Keratinocyte (primary cell): ENCODE data around the gene DENND1A. TPM values are rescaled to one million over a fixed set of nuclear protein-coding genes. Genes with fewer than 3 reads are reported as not detected.

Experiments
- DNase-seq: peaks from one replicate; pipeline ENCODE4 v3.0.0-alpha.2; 2011; ENCODE audit warnings: low read depth, missing footprints, low spot score
- FAIRE-seq: peaks from 2 replicates; lab custom pipeline; 2011; peaks lifted over from hg19 to GRCh38; lab: Jason Lieb, UNC
- H2AFZ ChIP-seq: 2 replicates; pipeline ENCODE4 v1.6.0; 2012; ENCODE audit warnings: low read length, control low read depth, inconsistent platforms; ENCODE audit not compliant: control insufficient read depth
- H3K27ac ChIP-seq: 2 replicates; pipeline ENCODE4 v1.5.1; 2011; ENCODE audit warnings: low read length; ENCODE audit not compliant: control insufficient read depth, insufficient read depth
- H3K27me3 ChIP-seq: 3 replicates; pipeline ENCODE4 v1.6.0; 2011; ENCODE audit warnings: low read length; ENCODE audit not compliant: control insufficient read depth, insufficient read depth; ENCODE audit errors: extremely low read depth
- H3K36me3 ChIP-seq, 2 experiments: 2 replicates in 1 of 2; 3 replicates in 1 of 2; pipeline ENCODE4 v1.5.1; 2011; ENCODE audit warnings: low read length in 2 of 2, mild to moderate bottlenecking in 1 of 2; ENCODE audit not compliant: control insufficient read depth in 2 of 2, insufficient read depth in 2 of 2; ENCODE audit errors: extremely low read depth in 1 of 2
- H3K4me1 ChIP-seq: 3 replicates; pipeline ENCODE4 v1.5.1; 2011; ENCODE audit warnings: low read length; ENCODE audit not compliant: control insufficient read depth, insufficient read depth; ENCODE audit errors: extremely low read depth
- H3K4me2 ChIP-seq: 3 replicates; pipeline ENCODE4 v1.6.0; 2011; ENCODE audit warnings: low read depth, low read length; ENCODE audit not compliant: control insufficient read depth, insufficient read depth; ENCODE audit errors: extremely low read depth
- H3K4me3 ChIP-seq, 3 experiments: fragments of 200-600 bp in 1 of 3; sonication (generic) in 1 of 3; 2 replicates in 2 of 3; 3 replicates in 1 of 3; pipeline ENCODE4 v1.5.1; 2011 to 2016; ENCODE audit warnings: low read length in 3 of 3, mild to moderate bottlenecking in 3 of 3, control low read depth in 2 of 3, inconsistent platforms in 1 of 3, low read depth in 1 of 3, mixed read lengths in 1 of 3, mixed run types in 1 of 3, moderate library complexity in 1 of 3; ENCODE audit not compliant: control insufficient read depth in 2 of 3, insufficient read depth in 2 of 3; ENCODE audit errors: extremely low read depth in 1 of 3
- H3K79me2 ChIP-seq: 2 replicates; pipeline ENCODE4 v1.6.0; 2012; ENCODE audit warnings: low read length; ENCODE audit not compliant: control insufficient read depth, insufficient read depth
- H3K9ac ChIP-seq: 3 replicates; pipeline ENCODE4 v1.6.0; 2011; ENCODE audit warnings: low read length; ENCODE audit not compliant: control insufficient read depth, insufficient read depth; ENCODE audit errors: extremely low read depth
- H3K9me1 ChIP-seq: 3 replicates; pipeline ENCODE4 v1.6.0; 2011; ENCODE audit warnings: low read length; ENCODE audit not compliant: control insufficient read depth, insufficient read depth; ENCODE audit errors: extremely low read depth
- H3K9me3 ChIP-seq: 2 replicates; pipeline ENCODE4 v1.5.1; 2012; ENCODE audit warnings: low read depth, low read length; ENCODE audit not compliant: control insufficient read depth
- H4K20me1 ChIP-seq: 3 replicates; pipeline ENCODE4 v1.6.0; 2011; ENCODE audit warnings: low read length; ENCODE audit not compliant: control insufficient read depth, insufficient read depth; ENCODE audit errors: extremely low read depth
- EZH2 ChIP-seq: IDR thresholded peaks from one replicate; pipeline ENCODE4 v1.6.1; 2012; ENCODE audit warnings: inconsistent platforms, mild to moderate bottlenecking, low read length, moderate library complexity
- dilution Hi-C: fragments of 300-500 bp; cut with MboI; formaldehyde crosslinking; loops from one replicate; pipeline ENCODE4 v1.7.0; 2020; ENCODE audit warnings: low sequenced_read_pairs; ENCODE audit not compliant: extremely low pct_ligation_motif_present
- polyA plus RNA-seq, 5 experiments: library from polyadenylated mRNA; depleted of rRNA in 3 of 5; stranded (reverse) in 3 of 5; stranded (forward) in 1 of 5; unstranded in 1 of 5; fragments of >200 nt; gene quantifications; 1 replicate in 1 of 5; 2 replicates in 3 of 5; 3 replicates in 1 of 5; pipeline versions ENCODE4 v1.2.1 to v1.2.3, GENCODE V29; 2011 to 2012; ENCODE audit warnings: missing spikeins in 2 of 5, low read depth in 1 of 5, low replicate concordance in 1 of 5
- TF ChIP-seq, protein P1 (sequence below), 3 experiments: IDR thresholded peaks in 1 of 3; conservative IDR thresholded peaks in 1 of 3; optimal IDR thresholded peaks in 1 of 3; 2 replicates in 2 of 3; 3 replicates in 1 of 3; pipeline versions ENCODE3 to v1.5.1; 2011; ENCODE audit warnings: low read length in 3 of 3, mild to moderate bottlenecking in 3 of 3, moderate library complexity in 2 of 3, control low read depth in 1 of 3, inconsistent platforms in 1 of 3; ENCODE audit not compliant: insufficient read depth in 2 of 3; ENCODE audit errors: extremely low read depth in 1 of 3

Gene DENND1A
- polyA plus RNA-seq, 1 donor (not counting 4 experiments of a cell fraction or from before 2014, with no cell fraction given), result 13.0 TPM

DNA sequence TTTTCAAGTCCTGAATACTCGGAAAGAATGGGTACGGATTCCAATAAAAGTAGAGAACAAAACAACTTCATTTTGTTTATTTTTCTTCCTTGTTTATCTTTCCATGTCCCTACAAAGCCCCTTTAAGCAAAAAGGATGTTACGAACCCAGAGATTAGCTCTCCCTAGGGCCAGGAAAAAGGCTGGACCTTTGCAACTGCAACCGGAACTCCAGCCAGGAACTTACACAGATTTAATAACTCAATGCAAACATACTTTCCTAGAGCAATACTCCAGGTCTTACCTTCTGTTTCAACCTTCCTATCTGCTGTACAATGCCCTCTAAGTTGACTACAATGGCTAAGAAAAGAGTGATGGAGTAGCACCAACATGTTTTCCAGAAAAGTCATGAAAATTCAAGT, 7.0 kb downstream of the DENND1A start:
- H3K9ac ChIP-seq, result no peak overlapping the region
- H3K27me3 ChIP-seq, result no peaks in the 10 kb centered on the region
- DNase-seq, result no peak
- no peak for FAIRE-seq
- H2AFZ ChIP-seq, result no peak overlapping the region
- H3K79me2 ChIP-seq, result peaks cover 10% of the 10 kb centered on the region
- no peak overlapping the region for H3K27ac ChIP-seq
- H3K4me2 ChIP-seq, result no peak overlapping the region
- no peak overlapping the region for H3K4me3 ChIP-seq
- no peaks in the 10 kb centered on the region for H3K36me3 ChIP-seq
- H4K20me1 ChIP-seq, result peaks cover 4% of the 10 kb centered on the region
- H3K9me1 ChIP-seq, result no peaks in the 10 kb centered on the region
- dilution Hi-C loops, result no loop called here
- peaks cover 5% of the 10 kb centered on the region for H3K4me1 ChIP-seq
- no peaks in the 10 kb centered on the region for H3K9me3 ChIP-seq
- TF ChIP-seq, protein P1, sequence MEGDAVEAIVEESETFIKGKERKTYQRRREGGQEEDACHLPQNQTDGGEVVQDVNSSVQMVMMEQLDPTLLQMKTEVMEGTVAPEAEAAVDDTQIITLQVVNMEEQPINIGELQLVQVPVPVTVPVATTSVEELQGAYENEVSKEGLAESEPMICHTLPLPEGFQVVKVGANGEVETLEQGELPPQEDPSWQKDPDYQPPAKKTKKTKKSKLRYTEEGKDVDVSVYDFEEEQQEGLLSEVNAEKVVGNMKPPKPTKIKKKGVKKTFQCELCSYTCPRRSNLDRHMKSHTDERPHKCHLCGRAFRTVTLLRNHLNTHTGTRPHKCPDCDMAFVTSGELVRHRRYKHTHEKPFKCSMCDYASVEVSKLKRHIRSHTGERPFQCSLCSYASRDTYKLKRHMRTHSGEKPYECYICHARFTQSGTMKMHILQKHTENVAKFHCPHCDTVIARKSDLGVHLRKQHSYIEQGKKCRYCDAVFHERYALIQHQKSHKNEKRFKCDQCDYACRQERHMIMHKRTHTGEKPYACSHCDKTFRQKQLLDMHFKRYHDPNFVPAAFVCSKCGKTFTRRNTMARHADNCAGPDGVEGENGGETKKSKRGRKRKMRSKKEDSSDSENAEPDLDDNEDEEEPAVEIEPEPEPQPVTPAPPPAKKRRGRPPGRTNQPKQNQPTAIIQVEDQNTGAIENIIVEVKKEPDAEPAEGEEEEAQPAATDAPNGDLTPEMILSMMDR (optimal IDR thresholded peaks at IDR 0.05 in 1 of 3, IDR thresholded peaks at IDR 0.05 in 1 of 3, conservative IDR thresholded peaks at IDR 0.05 in 1 of 3; ENCODE audit: extremely low read depth in 1 of 3, insufficient read depth in 2 of 3, low read length in 3 of 3), result no peak
- no peak for TF ChIP-seq EZH2

DNA sequence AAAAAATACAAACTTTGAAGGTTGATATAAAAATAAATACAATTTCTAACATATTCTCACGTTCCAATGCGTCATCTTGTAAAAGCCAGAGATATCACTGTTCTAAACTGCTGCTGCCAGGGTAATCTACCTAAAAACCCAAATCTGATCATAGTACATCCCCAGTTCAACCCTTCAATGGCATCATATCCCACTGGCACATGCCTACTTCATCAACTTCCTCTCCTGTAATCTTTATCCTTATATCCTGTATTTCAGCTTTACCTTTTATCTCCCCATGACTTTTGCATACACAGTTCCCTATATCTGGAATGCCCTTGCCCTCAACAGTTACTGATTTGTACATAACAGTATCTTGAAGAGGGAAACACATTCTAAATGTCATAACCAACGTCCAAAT, 7.5 kb downstream of the DENND1A start:
- Histone ChIP-seq H3K27me3 (no peaks in the 10 kb centered on the region), H3K4me1 (peaks cover under 1% of the 10 kb centered on the region), H3K4me3 (no peak overlapping the region), H3K9me1 (no peaks in the 10 kb centered on the region), H2AFZ (no peak overlapping the region), H3K9me3 (no peaks in the 10 kb centered on the region), H4K20me1 (peaks cover 1% of the 10 kb centered on the region), H3K9ac (no peak overlapping the region), H3K27ac (no peak overlapping the region), H3K36me3 (no peaks in the 10 kb centered on the region), H3K4me2 (no peak overlapping the region), H3K79me2 (peaks cover 6% of the 10 kb centered on the region)
- FAIRE-seq (no peak), DNase-seq (no peak)
- no peak for TF ChIP-seq EZH2
- TF ChIP-seq, protein P1 (optimal IDR thresholded peaks at IDR 0.05 in 1 of 3, IDR thresholded peaks at IDR 0.05 in 1 of 3, conservative IDR thresholded peaks at IDR 0.05 in 1 of 3; ENCODE audit: extremely low read depth in 1 of 3, insufficient read depth in 2 of 3, low read length in 3 of 3), result no peak
- dilution Hi-C loops, result no loop called here
